ENCODE results near the gene MYO1D. TPM values are rescaled to one million over a fixed set of nuclear protein-coding genes. Genes with fewer than 3 reads are reported as not detected.
A peak's percentile ranks its signal among the peaks of the same experiment; 100 is the strongest.
"Not testable (repeated sequence)": the region's sequence is repeated elsewhere in the genome, so short reads cannot be mapped to it uniquely, and the experiment has no call there.

The MYO1D gene
- total and polyA plus RNA-seq, 5 donors, result 5.8 to 17.0 (median 10.4) TPM

DNA sequence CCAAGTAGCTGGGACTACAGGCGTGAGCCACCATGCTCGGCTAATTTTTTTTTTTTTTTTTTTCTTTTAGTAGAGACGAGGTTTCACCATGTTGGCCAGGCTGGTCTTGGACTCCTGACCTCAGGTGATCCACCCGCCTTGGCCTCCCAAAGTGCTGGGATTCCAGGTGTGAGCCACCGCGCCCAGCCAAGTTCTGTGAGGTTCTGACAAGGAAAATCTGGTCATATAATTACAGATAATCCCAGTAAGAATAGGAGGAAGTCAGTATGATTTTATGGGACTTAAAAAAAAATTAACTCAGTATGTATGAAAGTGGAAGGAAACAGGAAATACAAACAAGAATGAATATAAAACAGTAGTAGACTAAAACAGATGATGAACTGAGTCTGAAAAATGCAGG lies 426.5 kb downstream of the MYO1D start:
- H3K9me3 ChIP-seq (ENCODE audit: control insufficient read depth, low read length); H3K27ac ChIP-seq (ENCODE audit: low read length); DNase-seq; intact Hi-C loops (cut with DNase I); ATAC-seq; H3K27me3 ChIP-seq (ENCODE audit: control insufficient read depth, insufficient read depth); H3K4me3 ChIP-seq (ENCODE audit: low read length); H3K4me1 ChIP-seq (ENCODE audit: control insufficient read depth, insufficient read depth, low read length): not testable (repeated sequence)
- 83% methylated on average over 6 of the region's 6 CpGs for WGBS

DNA sequence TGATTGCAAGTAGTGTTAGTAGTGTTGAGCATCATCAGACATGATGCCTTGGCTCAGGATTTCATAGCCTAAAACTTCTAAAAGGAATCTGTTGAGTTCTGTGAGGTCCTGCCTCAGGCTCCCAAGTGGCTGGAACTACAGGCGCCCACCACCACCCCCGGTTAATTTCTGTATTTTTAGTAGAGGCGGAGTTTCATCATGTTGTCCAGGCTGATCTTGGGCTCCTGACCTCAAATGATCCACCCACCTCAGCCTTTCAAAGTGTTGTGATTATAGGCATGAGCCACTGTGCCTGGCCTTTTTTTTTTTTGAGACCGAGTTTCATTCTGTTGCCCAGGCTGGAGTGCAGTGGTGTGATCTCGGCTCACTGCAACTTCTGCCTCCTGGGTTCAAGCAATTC lies 427.0 kb downstream of the MYO1D start:
- no peak for DNase-seq
- Histone ChIP-seq H3K27ac (ENCODE audit: low read length) (no peak overlapping the region), H3K4me3 (ENCODE audit: low read length) (no peak overlapping the region), H3K4me1 (ENCODE audit: control insufficient read depth, insufficient read depth, low read length) (no peaks in the 10 kb centered on the region), H3K27me3 (ENCODE audit: control insufficient read depth, insufficient read depth) (no peaks in the 10 kb centered on the region), H3K9me3 (ENCODE audit: control insufficient read depth, low read length) (no peaks in the 10 kb centered on the region)
- no peak for ATAC-seq
- WGBS, result 97% methylated on average over 5 of the region's 5 CpGs
- intact Hi-C loops (cut with DNase I), result no loop called here

DNA sequence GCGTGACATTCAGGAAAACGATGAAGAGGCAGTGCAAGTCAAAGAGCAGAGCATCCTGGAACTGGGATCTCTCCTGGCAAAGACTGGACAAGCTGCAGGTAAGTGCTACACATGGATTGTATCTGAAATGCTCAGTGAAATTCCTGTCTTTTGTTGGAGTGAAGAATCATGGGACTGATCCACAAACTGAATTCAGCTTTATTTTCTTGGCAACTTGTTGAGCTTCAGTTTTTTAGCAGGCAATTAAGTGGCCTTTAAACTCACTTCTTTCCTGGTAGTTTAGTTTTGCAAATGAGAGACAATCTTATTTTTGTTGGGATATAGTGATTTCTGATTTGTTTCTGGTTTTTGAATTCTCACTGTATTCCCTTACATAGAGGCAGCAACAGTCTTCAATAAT lies 430.0 kb downstream of the MYO1D start:
- no peaks in the 10 kb centered on the region for H3K27me3 ChIP-seq (ENCODE audit: control insufficient read depth, insufficient read depth)
- no peaks in the 10 kb centered on the region for H3K4me1 ChIP-seq (ENCODE audit: control insufficient read depth, insufficient read depth, low read length)
- no peak for DNase-seq
- no peak overlapping the region for H3K27ac ChIP-seq (ENCODE audit: low read length)
- no peak for ATAC-seq
- WGBS, result 73% methylated on average over 2 of the region's 2 CpGs
- no peaks in the 10 kb centered on the region for H3K9me3 ChIP-seq (ENCODE audit: control insufficient read depth, low read length)
- H3K4me3 ChIP-seq (ENCODE audit: low read length), result no peak overlapping the region
- intact Hi-C loops (cut with DNase I), result no loop called here

DNA sequence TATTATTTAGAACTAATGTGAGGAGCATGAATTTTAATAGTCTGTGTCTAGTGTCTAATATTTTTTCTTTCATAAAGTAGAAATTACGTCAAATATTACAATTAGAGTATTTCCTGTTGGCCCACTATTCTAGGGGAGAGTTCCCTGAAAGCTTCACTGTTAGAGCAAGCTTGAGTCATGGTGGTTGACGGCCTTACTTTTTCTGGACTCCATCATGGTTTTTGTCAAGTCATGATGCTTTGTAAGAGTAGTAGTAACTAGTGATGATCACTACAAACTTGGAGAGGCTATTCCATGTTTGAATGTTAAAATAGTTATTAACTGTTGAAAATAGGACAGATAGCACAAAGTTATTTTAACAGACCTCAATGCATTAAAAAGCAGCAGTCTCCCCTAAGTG lies 431.0 kb downstream of the MYO1D start:
- no peak for DNase-seq
- intact Hi-C loops (cut with DNase I), result no loop called here
- no peaks in the 10 kb centered on the region for H3K27me3 ChIP-seq (ENCODE audit: control insufficient read depth, insufficient read depth)
- H3K4me1 ChIP-seq (ENCODE audit: control insufficient read depth, insufficient read depth, low read length), result no peaks in the 10 kb centered on the region
- H3K9me3 ChIP-seq (ENCODE audit: control insufficient read depth, low read length), result no peaks in the 10 kb centered on the region
- H3K27ac ChIP-seq (ENCODE audit: low read length), result no peak overlapping the region
- peak overlapping the region; percentile 98 for H3K4me3 ChIP-seq (ENCODE audit: low read length)
- no peak for ATAC-seq
- WGBS, result 50% methylated on average over 2 of the region's 2 CpGs

DNA sequence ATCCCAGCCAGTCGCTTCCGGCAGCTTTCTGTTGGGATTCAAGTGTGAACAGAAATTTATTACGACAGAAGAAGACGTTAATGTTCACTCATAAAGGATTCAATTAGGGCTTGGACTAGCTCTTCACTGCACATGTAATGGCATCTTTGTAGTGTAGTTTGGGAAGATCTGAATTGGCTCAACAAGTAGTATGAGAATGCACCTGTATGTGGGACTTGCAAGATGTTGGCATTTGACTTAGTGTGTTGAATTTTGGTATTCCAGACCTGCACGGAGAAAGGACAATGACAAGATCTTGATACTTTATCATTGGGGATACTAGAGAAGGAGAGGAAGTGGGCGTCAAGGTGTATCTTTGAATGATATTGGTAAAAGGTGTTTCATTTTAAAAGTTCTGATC lies 431.4 kb downstream of the MYO1D start:
- WGBS, result 12% methylated on average over 6 of the region's 6 CpGs
- H3K4me1 ChIP-seq (ENCODE audit: control insufficient read depth, insufficient read depth, low read length), result no peaks in the 10 kb centered on the region
- H3K27me3 ChIP-seq (ENCODE audit: control insufficient read depth, insufficient read depth), result no peaks in the 10 kb centered on the region
- H3K4me3 ChIP-seq (ENCODE audit: low read length), result peak overlapping the region; percentile 98
- H3K27ac ChIP-seq (ENCODE audit: low read length), result peak overlapping the region; percentile 54
- intact Hi-C loops (cut with DNase I), result no loop called here
- no peaks in the 10 kb centered on the region for H3K9me3 ChIP-seq (ENCODE audit: control insufficient read depth, low read length)
- ATAC-seq (no peak), DNase-seq (no peak)

DNA sequence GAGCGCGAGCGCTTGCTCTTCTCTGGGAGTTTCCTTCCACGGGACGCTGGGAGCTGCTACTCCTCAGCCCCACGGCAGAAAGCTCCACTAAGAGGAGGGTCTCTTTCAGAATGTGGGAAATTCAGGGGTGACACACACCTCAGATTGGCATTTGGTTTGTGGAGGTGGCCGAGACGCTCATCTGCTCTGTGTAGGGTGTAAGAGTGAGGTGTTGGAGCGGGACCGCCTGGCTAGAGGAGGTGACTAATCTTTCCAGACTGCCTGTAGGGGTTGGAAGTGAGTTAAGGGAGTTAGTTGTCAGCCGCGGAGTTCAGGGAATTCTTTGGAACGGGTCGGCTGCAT lies 431.9 kb downstream of the MYO1D start:
- H3K4me1 ChIP-seq (ENCODE audit: control insufficient read depth, insufficient read depth, low read length), result no peaks in the 10 kb centered on the region
- H3K9me3 ChIP-seq (ENCODE audit: control insufficient read depth, low read length), result no peaks in the 10 kb centered on the region
- H3K27ac ChIP-seq (ENCODE audit: low read length), result peak overlapping the region; percentile 54
- H3K4me3 ChIP-seq (ENCODE audit: low read length), result peak overlapping the region; percentile 98
- intact Hi-C loops (cut with DNase I), result no loop called here
- WGBS, result under 1% methylated on average over 14 of the region's 14 CpGs
- peak; percentile 38 to 67 for ATAC-seq
- peak in 1 of 3 donors; percentile 29 for DNase-seq
- no peaks in the 10 kb centered on the region for H3K27me3 ChIP-seq (ENCODE audit: control insufficient read depth, insufficient read depth)

DNA sequence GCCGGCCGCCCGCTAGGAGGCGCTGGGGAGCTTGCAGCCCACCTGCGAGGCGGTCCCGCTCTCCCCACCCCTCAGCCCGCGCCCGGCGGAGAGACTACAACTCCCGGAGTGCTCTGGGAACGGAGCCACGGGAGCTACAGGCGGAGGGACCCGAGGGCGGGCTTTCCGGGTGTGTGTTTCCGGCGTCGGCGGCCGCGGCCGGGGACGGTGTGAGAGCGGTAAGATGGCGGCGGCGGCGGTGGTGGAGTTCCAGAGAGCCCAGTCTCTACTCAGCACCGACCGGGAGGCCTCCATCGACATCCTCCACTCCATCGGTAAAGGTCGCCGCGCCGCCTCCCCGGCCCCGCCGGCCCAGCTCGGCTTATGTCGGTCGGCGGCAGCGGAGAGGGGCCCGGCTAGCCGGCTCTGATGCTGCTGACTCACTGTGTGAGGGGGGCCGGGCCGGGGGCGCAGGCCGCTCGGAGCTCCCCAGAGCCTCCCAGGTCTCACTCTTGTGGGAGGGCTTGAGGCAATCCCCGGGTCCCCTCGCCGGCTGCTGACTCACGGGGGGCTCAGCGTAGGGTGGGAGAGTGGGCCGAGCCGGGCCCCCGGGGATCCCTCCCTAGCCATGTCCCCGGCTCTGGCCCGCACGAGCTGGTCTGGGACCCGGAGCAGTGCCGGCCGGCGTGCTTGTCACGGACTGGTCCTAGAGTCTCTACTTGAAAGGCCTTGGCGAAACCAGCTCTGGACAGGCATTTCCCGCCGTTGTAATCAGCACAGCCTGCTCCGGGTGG lies 432.4 kb downstream of the MYO1D start, which contains the start of gene PSMD11:
Gene PSMD11 (plus strand): TSS at position 210 of the 773 bp plus-strand sequence. CDS start 14 bp downstream, at position 224.
- under 1% methylated on average over 74 of the region's 74 CpGs for WGBS

DNA sequence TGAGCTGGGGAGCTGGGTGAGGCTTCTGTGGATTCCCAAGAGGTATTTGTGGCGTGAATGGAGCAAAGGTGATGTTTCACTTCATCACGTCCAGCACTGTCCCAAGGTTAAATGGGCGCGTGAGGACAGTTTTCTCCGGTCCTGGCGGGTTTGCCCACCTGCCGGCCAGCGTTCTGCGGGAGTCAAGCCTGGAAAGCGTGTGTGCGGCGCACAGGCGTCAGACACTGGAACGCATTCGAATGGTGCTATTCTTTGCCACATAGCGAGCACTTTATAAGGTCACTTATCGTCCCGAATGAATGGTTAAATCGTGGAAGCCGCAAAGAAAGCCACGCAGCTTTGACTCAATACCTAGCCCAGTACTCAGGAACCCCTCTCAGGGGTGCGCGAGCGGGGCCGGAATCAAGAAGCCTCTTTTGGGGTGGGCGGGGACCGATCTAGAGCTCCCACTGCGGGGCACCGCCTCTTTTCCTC lies 433.1 kb downstream of the MYO1D start:
- H3K27ac ChIP-seq (ENCODE audit: low read length), result no peak overlapping the region

More for the DNA sequence above, 432.4 kb downstream of the MYO1D start, which contains the start of gene PSMD11:
- no peaks in the 10 kb centered on the region for H3K9me3 ChIP-seq (ENCODE audit: control insufficient read depth, low read length)
- H3K27me3 ChIP-seq (ENCODE audit: control insufficient read depth, insufficient read depth), result no peaks in the 10 kb centered on the region
- H3K27ac ChIP-seq (ENCODE audit: low read length), result peak within 1 kb of the TSS; percentile 54
- H3K4me1 ChIP-seq (ENCODE audit: control insufficient read depth, insufficient read depth, low read length), result no peaks in the 10 kb centered on the region
- DNase-seq (peak; percentile 99 to 100 (median 99)), ATAC-seq (peak; percentile 98)
- intact Hi-C loops (cut with DNase I), result no loop called here
- peak within 1 kb of the TSS; percentile 98 for H3K4me3 ChIP-seq (ENCODE audit: low read length)

More for the DNA sequence above, 433.1 kb downstream of the MYO1D start:
- no peak for DNase-seq
- 12% methylated on average over 29 of the region's 29 CpGs for WGBS
- no peaks in the 10 kb centered on the region for H3K27me3 ChIP-seq (ENCODE audit: control insufficient read depth, insufficient read depth)
- intact Hi-C loops (cut with DNase I), result no loop called here
- peak overlapping the region; percentile 98 for H3K4me3 ChIP-seq (ENCODE audit: low read length)
- ATAC-seq, result peak in 1 of 2 donors; percentile 5
- no peaks in the 10 kb centered on the region for H3K4me1 ChIP-seq (ENCODE audit: control insufficient read depth, insufficient read depth, low read length)
- no peaks in the 10 kb centered on the region for H3K9me3 ChIP-seq (ENCODE audit: control insufficient read depth, low read length)

Other genes with a start within 250 kb of the MYO1D start
- gene TMEM98, start 51.0 kb upstream of the MYO1D start, total RNA-seq, result 10 to 100 TPM; 29.7 to 42.7 (median 39.4) TPM
- 27.6 TPM for gene TMEM98, start 51.0 kb upstream of the MYO1D start, polyA plus RNA-seq
- not detected for gene SPACA3, start 114.7 kb upstream of the MYO1D start, total RNA-seq
- not detected for gene SPACA3, start 114.7 kb upstream of the MYO1D start, polyA plus RNA-seq

Measured in right cardiac atrium (tissue), 5 donors.